ENCODE measurements around the gene BPNT1.
"Not testable (repeated sequence)": the region's sequence is repeated elsewhere in the genome, so short reads cannot be mapped to it uniquely, and the experiment has no call there.

The BPNT1 gene, protein sequence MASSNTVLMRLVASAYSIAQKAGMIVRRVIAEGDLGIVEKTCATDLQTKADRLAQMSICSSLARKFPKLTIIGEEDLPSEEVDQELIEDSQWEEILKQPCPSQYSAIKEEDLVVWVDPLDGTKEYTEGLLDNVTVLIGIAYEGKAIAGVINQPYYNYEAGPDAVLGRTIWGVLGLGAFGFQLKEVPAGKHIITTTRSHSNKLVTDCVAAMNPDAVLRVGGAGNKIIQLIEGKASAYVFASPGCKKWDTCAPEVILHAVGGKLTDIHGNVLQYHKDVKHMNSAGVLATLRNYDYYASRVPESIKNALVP

DNA sequence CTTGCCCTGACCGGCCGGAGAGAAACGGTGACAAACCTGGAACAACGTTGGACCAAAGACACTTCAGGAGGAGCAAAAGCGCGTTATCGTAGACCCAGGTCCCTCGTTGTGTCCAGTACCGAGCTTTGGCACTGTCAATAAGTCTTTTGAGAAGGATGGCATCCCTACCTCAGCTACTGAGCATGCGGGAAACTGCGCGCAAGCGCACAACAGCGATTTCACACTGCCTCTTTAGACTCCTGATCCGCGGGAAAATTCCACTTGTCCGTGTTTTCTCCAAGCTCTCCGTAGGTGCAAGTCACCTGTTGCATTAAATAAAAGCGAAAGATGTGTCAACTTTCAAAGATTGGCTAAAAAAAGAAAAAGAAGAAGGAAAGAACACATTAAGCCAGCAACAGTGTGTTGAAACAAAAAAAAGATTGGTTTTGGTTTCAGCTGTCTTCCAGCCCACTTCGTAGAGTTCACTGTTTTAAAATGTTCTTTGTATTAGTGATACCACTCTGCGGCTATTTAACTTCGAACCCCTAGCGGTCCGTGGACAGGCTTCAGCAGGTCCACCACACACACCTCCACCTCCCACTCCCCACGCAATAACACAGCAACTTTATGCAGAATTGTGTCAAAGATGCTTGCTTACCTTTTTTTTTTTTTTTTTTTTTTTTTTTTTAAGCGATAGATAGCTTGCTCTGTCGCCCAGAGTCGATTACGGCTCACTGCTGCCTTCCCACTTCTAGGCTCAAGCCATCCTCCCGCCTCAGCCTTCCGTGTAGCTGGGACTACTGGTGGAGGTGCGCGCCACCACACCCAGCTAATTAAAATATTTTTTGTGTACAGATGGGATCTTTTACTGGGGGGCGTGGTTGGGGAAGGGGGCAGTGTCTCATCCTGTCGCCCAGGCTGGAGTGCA lies at the start of gene BPNT1:
Gene BPNT1, minus strand, starts transcription at position 139 of the 907 bp plus-strand sequence. CDS start 9,942 bp downstream, outside the sequence.
- DNase-seq (ENCODE audit: low read depth in 3 of 3): peak; percentile 89 to 97 (median 96)

DNA sequence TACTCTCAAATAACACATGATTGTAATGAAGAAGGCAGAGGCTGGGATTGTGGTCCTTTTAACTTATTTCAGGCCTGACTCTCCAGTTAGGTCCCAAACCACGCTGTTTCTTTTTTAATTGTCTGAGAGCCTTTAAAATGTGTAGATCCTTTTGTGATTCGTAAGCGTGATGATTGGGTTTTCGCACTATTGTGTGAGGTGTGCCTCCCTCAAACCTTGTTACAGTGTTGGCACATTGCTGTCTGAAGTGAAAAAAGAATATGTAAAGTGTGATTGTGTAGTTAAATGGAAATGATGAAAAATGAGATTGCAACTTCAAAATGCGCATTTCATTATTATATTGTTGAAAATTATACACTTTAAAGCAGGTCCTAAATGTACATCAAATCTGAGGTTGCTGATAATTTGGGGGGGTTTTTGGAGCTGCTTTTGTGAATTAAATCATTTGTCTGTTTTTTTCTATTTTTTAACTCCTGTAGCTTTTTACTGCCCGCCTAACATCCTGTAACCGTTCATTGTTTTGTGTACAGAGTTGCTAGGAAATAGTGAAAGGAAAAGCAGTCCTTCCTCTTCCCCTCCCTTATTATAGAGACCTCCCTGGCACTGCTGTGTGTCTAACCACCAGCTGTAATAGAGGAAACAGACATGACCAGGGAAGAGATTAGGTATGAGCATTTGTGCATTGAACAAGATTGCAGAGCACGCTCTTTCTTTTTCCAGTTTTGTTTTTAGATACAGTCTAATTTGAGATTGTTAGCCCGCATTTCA lies 47.6 kb upstream of the BPNT1 start:
- no peak for DNase-seq (ENCODE audit: low read depth in 3 of 3)

DNA sequence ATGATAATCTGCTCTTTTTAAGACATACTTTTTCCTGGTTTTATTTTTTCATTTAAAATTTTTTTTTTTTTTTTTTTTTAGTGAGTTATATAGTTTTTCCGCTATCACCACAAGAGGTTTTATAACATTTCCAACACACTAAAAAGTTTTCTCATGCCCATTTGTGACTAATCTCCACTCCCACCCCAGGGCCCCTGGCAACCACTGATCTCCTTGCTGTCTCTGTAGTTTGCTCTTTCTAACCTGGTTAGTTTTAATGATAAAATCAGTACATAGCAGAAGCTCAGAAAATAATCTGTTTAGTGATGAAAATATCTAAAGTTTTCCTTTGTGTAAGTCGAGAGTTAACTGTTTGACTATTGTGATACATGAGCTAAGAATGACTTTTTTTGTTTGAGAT lies 46.2 kb upstream of the BPNT1 start:
- no peak for DNase-seq (ENCODE audit: low read depth in 3 of 3)

DNA sequence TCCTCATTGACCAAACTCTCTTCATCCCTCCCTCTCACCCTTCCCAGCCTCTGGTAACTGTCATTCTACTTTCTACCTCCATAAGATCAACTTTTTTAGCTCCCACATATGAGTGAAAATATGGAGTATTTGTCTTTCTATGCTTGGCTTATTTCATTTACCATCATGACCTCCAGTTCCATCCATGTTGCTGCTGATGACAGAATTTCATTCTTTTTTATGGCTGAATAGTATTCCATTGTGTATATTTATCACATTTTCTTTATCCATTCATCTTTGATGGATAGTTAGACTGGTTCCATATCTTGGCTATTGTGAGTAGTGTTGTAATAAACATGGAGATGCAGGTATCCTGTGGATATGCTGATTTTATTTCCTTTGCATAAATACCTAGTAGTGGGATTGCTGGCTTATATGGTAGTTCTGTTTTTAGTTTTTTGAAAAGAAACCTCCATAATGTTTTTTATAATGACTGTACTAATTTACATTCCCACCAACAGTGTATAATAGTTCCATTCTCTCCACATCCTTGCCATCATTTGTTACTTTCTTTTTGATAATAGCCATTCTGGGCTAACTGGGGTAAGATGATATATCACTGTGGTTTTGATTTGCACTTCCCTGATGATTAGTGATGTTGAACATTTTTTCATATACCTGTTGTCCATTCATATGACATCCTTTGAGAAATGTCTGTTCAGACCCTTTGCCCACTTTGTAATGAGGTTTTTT lies 40.1 kb upstream of the BPNT1 start:
- DNase-seq (ENCODE audit: low read depth in 3 of 3): no peak

DNA sequence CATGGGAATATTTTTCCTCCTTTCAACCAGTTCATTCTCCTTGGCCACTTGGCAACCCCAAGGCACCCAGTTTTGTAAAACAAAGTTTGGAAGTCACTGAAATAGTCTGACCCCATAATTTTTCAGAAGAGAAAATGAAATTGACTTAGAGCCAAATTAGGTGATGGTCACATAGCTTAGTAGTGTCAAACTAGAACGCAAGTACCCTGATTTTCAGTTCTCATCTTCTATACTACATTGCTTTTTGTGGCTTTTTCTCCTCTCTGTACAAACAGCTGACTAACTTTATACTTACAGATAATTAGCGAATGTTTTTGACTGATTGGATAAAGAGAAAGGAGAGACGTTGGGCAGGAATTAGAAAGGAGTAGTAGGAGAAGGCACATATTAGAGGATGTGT lies 37.5 kb upstream of the BPNT1 start:
- no peak for DNase-seq (ENCODE audit: low read depth in 3 of 3)

DNA sequence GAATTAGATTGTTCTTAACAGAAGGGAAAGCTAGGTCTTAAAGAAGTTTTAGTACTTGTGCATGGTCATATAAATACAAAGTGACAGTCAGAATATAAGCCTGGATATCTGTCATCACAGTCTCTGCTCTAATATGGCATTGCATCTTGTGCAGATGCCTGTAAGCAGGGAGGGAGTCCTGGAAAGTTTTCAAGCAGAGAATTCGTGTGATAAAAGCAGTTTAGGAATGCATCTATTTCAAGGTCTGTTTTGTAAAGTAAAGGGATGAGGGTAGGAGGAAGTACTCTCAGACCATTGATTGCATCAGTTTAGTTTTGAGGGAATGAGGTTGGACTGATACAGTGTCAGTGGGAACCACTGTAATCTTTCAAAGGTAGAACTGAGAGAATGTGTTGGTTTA lies 35.0 kb upstream of the BPNT1 start:
- no peak for DNase-seq (ENCODE audit: low read depth in 3 of 3)

DNA sequence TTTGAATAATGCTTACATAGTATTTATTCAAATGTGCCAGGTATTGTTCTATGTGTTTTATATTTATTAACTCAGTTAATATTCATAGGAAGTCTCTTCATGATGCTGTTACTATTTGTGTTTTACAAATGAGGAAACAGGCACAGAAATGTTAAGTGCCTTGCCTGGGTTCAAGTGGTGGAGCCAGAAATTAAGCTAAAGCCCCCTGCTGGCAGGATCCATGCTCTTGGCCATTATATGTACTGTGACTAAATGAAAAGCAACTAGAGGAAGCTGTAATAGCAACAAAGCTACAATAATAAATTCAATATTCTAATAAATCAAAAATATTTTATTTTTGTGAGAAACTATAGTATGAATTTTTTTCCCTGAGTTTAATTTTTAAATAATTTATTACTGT lies 34.3 kb upstream of the BPNT1 start:
- DNase-seq (ENCODE audit: low read depth in 3 of 3): no peak

DNA sequence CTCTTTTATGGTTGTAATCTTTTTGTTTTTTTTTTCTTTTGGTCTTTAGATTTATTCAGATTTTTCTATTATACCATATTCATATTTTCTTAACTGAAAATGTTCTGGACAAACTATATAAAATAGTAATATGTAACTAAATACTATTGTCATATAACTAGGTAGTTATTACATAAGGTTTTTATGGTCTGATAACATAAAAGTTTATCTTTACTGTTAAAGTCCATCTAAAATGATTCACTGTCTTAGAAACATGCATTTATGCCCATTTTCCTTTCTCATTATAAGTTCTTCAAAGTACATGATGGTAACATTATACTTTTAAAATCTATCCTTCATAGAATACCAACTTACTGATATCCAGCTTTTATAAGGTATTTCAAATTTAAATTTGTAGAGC lies 33.5 kb upstream of the BPNT1 start:
- DNase-seq (ENCODE audit: low read depth in 3 of 3): no peak

DNA sequence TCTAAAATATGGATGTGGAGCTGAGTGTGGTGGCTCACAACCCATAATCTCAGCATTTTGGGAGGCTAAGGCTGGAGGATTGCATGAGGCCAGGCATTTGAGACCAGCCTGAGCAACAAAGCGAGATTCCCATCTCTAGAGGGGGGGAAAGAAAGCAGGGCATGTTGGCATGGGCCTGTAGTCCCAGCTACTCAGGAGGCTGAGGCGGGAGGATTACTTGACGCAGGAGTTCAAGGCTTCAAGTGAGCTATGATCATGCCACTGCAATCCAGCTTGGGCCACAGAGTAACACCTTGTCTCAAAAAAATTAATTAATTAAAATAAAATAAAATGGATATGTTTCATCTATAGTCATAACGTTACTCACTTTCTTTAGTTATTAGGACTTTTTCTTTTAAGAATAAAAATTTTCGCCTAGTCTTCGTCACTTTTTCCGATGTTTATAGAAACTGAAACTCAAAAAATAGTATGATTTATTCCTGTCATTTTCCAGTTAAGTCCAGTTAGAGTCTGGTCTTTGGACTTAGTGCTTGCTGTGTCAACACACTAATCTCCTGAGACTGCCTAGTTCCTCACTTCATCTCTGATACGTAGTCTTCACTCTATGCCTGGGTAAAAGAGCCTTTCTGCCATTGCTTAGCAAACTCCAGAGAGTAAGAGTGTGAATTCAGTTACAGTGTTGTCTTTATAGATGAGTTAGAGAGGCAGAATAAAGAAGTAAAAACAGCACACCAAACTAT lies 32.4 kb upstream of the BPNT1 start:
- no peak for DNase-seq (ENCODE audit: low read depth in 3 of 3)

DNA sequence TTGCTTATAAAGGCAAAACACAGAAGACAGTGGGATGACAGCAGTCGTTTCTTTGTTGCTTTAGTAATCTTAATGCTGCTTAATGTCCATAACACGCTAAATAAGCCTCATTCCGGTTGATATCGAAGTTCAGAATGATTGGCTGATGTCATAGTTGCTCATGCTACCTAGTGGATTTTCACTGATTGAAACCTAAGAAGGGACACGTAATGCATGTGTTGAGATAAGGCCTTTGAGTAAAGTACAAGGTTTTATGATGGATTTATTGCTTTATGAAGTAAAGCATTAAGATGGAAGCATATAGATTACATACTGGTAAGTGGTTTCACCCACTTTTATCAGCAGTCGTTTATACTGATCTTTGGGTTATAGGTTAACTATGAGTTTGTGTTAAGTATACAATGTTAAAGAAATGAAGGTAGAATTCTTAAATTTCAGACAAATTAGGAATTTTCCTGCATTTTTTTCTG lies 29.5 kb upstream of the BPNT1 start:
- DNase-seq (ENCODE audit: low read depth in 3 of 3): no peak

DNA sequence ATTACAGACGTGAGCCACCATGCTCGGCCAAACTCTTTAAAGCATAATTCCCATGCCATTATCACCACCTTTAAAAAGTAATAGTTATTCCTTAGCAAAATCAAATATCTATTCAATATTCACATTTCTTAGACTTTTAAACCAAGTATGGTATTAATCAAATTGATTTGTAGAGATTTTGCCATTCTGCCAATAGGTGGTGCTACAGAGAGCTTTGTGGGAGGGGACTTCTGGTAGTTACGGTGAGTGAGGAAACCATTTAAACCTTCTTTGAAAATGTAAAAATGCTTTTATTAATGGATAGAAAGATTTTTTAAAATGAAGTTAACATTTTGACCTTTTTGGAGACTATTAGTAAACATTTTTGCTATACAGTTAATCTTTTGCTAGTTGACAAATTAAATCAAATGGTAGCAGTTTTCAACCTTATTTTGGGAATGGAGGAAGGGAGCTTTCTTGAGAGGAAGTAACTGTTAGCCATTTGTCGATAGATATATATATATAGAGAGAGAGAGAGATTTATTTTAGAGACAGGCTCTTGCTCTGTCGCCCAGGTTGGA lies 23.6 kb upstream of the BPNT1 start:
- no peak for DNase-seq (ENCODE audit: low read depth in 3 of 3)

DNA sequence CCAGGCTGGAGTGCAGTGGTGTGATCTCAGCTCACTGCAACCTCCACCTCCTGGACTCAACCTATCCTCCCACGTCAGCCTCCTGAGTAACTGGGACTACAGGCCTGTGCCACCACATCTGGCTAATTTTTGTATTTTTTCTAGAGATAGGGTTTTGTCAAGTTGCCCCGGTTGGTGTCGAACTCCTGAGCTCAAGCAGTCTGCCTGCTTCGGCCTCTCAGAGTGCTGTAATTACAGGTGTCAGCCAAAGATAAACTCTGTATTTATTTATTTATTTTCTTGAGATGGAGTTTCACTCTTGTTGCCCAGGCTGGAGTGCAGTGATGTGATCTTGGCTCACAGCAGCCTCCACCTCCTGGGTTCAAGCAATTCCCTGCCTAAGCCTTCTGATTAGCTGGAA lies 23.0 kb upstream of the BPNT1 start:
- not testable (repeated sequence) for DNase-seq (ENCODE audit: low read depth in 3 of 3)

DNA sequence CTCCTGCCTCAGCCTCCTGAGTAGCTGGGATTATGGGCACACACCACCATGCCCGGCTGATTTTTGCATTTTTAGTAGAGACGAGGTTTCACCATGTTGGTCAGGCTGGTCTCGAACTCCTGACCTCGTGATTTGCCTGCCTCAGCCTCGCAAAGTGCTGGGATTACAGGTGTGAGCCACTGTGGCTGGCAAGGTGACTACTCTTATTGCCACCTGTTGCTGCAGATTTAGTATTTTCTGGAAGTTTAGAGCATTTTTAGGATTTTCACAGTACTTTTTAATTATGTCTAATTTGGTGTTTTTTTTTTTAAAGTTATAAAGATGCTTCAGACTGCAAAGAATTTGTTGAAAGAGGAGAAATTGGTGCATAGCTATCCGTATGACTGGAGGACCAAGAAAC lies 20.9 kb upstream of the BPNT1 start:
- DNase-seq (ENCODE audit: low read depth in 3 of 3): not testable (repeated sequence)

DNA sequence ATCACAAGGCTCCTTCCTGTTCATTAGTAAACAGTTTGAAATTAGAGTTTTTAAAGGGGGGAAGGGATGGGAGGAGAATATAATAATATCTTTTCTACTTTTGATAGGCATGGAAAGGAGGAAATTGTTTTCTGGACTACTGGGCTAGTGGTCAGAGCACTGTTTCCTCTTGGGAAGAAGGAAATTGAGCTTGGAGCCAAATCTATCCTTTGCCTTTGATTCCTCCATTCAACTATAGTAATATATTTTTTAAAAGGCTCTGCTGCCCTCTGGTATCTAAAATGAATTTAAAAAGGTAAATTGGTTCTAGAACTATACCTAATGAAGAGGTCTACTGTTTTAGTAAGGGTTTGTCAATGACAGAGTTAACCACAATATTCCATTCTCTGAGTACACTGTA lies 10.2 kb upstream of the BPNT1 start:
- DNase-seq (ENCODE audit: low read depth in 3 of 3): no peak

DNA sequence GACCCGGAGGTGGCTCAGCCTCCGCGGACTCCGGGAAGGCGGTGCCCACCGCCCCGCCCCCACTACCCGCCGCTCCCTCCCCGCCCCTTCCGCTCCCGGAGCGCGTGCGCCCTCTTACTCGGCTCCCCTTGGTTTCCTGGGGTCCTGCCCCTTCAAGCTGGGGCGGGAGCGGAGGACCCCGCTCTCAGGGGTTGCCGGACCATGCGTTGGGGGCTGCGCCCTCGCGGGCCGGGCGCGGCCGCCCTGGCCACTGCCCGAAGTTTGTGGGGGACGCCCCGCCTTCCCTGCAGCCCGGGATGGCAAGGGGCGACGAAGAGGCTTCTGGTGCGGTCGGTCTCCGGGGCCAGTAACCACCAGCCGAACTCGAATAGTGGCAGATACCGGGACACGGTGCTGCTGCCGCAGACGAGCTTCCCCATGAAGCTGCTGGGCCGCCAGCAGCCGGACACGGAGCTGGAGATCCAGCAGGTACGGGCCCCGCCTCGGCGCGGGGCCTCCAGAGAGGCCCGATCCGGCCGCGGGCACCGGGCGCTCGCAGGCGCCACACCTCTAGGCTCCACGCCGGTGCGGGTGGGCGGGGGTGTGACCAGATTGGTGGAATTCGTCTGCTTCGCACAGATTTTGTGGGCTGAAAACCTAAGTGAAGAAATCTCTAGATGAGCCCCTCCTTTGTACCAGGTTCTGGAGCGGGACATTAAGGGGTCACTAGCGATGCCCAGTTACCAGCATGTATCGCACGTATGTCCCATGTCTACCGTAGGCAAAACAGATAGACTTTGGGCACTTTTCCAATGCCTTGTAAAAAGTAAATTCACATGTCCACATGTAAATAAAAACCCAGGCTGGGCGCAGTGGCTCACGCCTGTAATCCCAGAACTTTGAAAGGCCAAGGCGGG lies 4.7 kb upstream of the BPNT1 start, which contains the start of gene IARS2:
Gene IARS2, plus strand, starts transcription at position 117 of the 896 bp plus-strand sequence. Its CDS starts 85 bp downstream, at position 202.
- peak; percentile 81 to 92 (median 88) for DNase-seq (ENCODE audit: low read depth in 3 of 3)

DNA sequence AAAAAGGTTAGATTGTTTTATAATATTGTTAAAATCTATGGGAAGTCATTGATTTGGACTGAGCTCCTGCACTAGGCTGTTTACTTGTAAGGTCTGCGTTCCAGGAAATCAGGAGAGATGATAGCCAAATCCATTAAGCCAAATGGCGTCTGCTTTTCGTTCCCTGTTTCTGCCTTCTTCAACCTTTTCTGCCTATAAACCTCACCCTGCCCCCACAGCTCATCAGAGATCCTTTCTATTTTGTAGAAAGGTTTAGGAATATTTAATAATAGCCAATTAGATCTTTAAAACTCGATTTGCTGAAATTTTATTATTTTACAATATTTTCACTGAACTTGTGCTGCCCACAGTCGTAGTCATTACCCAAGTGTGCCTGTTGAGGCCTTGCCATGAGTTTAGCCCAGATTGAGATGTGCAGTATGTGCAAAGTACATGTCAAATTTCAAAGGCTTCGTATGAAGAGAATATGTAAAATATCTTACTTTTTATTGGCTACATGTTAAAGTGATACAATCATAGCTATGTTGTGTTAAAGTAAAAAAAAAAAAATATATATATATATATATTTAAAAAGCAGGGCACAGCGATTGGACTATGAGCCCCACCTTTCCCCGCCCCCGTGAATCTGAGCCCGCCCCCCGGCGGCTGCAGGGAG lies 3.9 kb upstream of the BPNT1 start:
- DNase-seq (ENCODE audit: low read depth in 3 of 3): no peak

DNA sequence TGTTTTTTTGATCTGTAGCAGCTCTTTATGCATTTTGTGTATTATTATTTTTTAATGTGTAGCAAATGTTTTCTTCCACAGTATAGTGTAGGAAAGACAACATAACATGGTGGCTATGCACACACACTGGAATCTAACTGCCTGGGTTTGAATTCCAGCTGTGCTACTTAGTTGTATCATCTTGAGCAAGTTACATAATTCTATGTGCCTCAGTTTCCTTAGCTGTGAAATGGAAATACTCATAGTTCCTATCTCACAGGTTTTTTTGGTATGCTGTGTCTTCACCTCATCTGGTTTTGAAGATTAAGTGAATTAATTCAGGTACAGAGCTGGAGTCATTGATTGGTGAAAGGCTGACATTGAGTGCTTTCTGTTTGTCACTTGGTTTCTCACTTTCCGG lies 3.1 kb upstream of the BPNT1 start:
- no peak for DNase-seq (ENCODE audit: low read depth in 3 of 3)

DNA sequence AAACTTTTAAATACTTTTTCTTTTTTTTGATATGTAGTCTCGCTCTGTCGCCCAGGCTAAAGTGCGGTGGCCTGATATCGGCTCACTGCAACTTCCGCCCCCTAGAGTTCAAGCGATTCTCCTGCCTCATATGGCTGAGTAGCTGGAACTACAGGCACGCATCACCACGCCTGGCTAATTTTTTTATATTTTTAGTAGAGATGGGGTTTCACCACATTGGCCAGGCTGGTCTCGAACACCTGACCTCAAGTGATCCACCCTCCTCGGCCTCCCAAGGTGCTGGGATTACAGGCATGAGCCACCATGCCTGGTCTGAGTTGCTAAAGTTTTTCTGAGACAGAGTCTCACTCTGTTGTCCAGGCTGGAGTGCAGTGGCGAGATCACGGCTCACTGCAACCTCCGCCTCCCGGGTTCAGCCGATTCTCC lies 3.3 kb downstream of the BPNT1 start:
- DNase-seq (ENCODE audit: low read depth in 3 of 3): not testable (repeated sequence)

DNA sequence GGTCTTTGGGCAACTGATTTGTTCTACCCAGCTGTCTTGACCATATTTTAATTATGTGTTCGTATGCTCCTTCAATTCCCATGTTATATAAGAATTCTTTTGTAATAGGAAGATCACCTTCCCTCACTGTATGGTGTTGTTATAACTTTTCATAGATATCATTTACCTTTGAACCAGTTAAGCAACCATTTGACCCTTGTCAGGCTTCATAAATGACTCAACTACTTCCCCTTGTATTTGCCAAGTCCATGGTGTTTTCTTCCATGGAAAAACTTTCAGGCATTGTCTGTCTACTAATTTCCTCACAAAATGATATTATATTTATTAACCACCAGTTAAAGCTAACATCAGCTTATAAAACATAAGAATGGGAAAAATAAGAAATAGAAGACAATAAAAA lies 5.1 kb downstream of the BPNT1 start:
- DNase-seq (ENCODE audit: low read depth in 3 of 3): no peak

Data from stimulated activated CD4-positive, alpha-beta T cell treated with anti-CD3 and anti-CD28 coated beads, TNF-alpha, amount 100 ng/mL, for 24 hours (primary cell).